IPS-18c (cell line): ENCODE data around the gene ANTXR2.

ENCODE experiments used
- H3K4me3 ChIP-seq: 2 replicates; pipeline ENCODE4 v1.7.0; 2013; ENCODE audit warnings: low read depth, mild to moderate bottlenecking, low read length, moderate library complexity; ENCODE audit not compliant: insufficient read depth
- H3K9me3 ChIP-seq: one replicate; pipeline ENCODE4 v1.6.1; 2013; ENCODE audit warnings: mild to moderate bottlenecking, low read length, moderate library complexity; ENCODE audit not compliant: control insufficient read depth, insufficient read depth

ANTXR2 gene

GRCh38 chr4:80096175-80096850 lies 23.3 kb upstream of the ANTXR2 start:
- Histone ChIP-seq H3K4me3 (no peak overlapping the region), H3K9me3 (no peaks in the 10 kb centered on the region)

- H3K9me3 ChIP-seq, result no peaks in the 10 kb centered on the region
These were observed 21.2 kb upstream of the ANTXR2 start for GRCh38 chr4:80094191-80094590.

GRCh38 chr4:80093563-80093962 lies 20.5 kb upstream of the ANTXR2 start:
- Histone ChIP-seq H3K9me3 (no peaks in the 10 kb centered on the region), H3K4me3 (no peak overlapping the region)

More at GRCh38 chr4:80094191-80094590, 21.2 kb upstream of the ANTXR2 start:
- no peak overlapping the region for H3K4me3 ChIP-seq

- Histone ChIP-seq H3K4me3 (no peak overlapping the region), H3K9me3 (no peaks in the 10 kb centered on the region)
These were observed 19.8 kb upstream of the ANTXR2 start for GRCh38 chr4:80092847-80093246.

GRCh38 chr4:80092088-80092487 lies 19.1 kb upstream of the ANTXR2 start:
- H3K4me3 ChIP-seq, result no peak overlapping the region
- no peaks in the 10 kb centered on the region for H3K9me3 ChIP-seq

GRCh38 chr4:80091688-80092087 lies 18.7 kb upstream of the ANTXR2 start:
- Histone ChIP-seq H3K9me3 (no peaks in the 10 kb centered on the region), H3K4me3 (no peak overlapping the region)

- Histone ChIP-seq H3K9me3 (no peaks in the 10 kb centered on the region), H3K4me3 (no peak overlapping the region)
These were observed 18.2 kb upstream of the ANTXR2 start for GRCh38 chr4:80091184-80091583.

- Histone ChIP-seq H3K9me3 (no peaks in the 10 kb centered on the region), H3K4me3 (no peak overlapping the region)
These were observed 17.1 kb upstream of the ANTXR2 start for GRCh38 chr4:80090090-80090489.

- Histone ChIP-seq H3K9me3 (no peaks in the 10 kb centered on the region), H3K4me3 (no peak overlapping the region)
These were observed 15.4 kb upstream of the ANTXR2 start for GRCh38 chr4:80088471-80088870.

- no peaks in the 10 kb centered on the region for H3K9me3 ChIP-seq
- H3K4me3 ChIP-seq, result no peak overlapping the region
These were observed 13.3 kb upstream of the ANTXR2 start for GRCh38 chr4:80086296-80086695.

- Histone ChIP-seq H3K4me3 (no peak overlapping the region), H3K9me3 (no peaks in the 10 kb centered on the region)
These were observed 12.1 kb upstream of the ANTXR2 start for GRCh38 chr4:80085081-80085480.

GRCh38 chr4:80082693-80083092 lies 9.7 kb upstream of the ANTXR2 start:
- H3K4me3 ChIP-seq, result no peak overlapping the region
- H3K9me3 ChIP-seq, result no peaks in the 10 kb centered on the region

GRCh38 chr4:80081566-80081965 lies 8.5 kb upstream of the ANTXR2 start:
- no peaks in the 10 kb centered on the region for H3K9me3 ChIP-seq
- no peak overlapping the region for H3K4me3 ChIP-seq

GRCh38 chr4:80079255-80079923 lies 6.4 kb upstream of the ANTXR2 start:
- Histone ChIP-seq H3K4me3 (no peak overlapping the region), H3K9me3 (no peaks in the 10 kb centered on the region)

GRCh38 chr4:80078346-80079092 lies 5.5 kb upstream of the ANTXR2 start:
- Histone ChIP-seq H3K4me3 (no peak overlapping the region), H3K9me3 (no peaks in the 10 kb centered on the region)

- Histone ChIP-seq H3K9me3 (no peaks in the 10 kb centered on the region), H3K4me3 (no peak overlapping the region)
These were observed 4.6 kb upstream of the ANTXR2 start for GRCh38 chr4:80077639-80078038.

- H3K9me3 ChIP-seq, result no peaks in the 10 kb centered on the region
- H3K4me3 ChIP-seq, result no peak overlapping the region
These were observed 3.7 kb upstream of the ANTXR2 start for GRCh38 chr4:80076681-80077080.

- no peak overlapping the region for H3K4me3 ChIP-seq
These were observed 3.1 kb upstream of the ANTXR2 start for GRCh38 chr4:80075995-80076675.

More at GRCh38 chr4:80075995-80076675, 3.1 kb upstream of the ANTXR2 start:
- H3K9me3 ChIP-seq, result no peaks in the 10 kb centered on the region
